SU-DHL-6 (cell line): ENCODE results near the gene CPED1.

Source experiments
- EZH2phosphoT487 ChIP-seq: fragments of 200-600 bp; sonication (generic), shearing (Covaris generic); conservative IDR thresholded peaks from 2 replicates; pipeline ENCODE4 v1.6.1; 2018; ENCODE audit warnings: mild to moderate bottlenecking, antibody characterized with exemption, low read length, moderate library complexity, mixed read lengths
- TF ChIP-seq, protein P1 (sequence below): fragments of 200-600 bp; sonication (generic); IDR thresholded peaks from one replicate; pipeline ENCODE4 v1.5.1; 2017; ENCODE audit warnings: antibody characterized with exemption, mild to moderate bottlenecking, low read length, moderate library complexity; ENCODE audit not compliant: insufficient read depth, poor library complexity, severe bottlenecking

DNA sequence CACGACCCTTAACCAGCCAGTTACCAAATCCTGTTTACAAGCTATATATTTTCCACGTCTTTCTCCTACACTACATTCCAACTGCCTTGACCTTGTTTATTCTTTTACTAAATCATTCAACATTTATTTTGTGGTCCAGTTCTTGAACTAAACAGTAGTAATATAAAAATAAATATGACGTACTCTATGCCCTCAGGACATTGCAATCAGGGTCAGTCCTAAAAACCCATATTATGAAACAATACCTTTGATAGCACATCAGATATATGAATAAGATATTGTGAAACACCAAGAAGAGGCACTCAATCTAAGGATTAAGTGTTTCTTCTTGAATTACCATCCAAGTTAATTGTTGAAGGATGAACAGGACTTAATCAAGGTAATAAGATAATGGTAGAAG is 287.8 kb downstream of the CPED1 start:
- TF ChIP-seq, protein P1, sequence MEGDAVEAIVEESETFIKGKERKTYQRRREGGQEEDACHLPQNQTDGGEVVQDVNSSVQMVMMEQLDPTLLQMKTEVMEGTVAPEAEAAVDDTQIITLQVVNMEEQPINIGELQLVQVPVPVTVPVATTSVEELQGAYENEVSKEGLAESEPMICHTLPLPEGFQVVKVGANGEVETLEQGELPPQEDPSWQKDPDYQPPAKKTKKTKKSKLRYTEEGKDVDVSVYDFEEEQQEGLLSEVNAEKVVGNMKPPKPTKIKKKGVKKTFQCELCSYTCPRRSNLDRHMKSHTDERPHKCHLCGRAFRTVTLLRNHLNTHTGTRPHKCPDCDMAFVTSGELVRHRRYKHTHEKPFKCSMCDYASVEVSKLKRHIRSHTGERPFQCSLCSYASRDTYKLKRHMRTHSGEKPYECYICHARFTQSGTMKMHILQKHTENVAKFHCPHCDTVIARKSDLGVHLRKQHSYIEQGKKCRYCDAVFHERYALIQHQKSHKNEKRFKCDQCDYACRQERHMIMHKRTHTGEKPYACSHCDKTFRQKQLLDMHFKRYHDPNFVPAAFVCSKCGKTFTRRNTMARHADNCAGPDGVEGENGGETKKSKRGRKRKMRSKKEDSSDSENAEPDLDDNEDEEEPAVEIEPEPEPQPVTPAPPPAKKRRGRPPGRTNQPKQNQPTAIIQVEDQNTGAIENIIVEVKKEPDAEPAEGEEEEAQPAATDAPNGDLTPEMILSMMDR: no peak
- TF ChIP-seq EZH2phosphoT487: no peak
